ENCODE results near the gene MARK4. TPM values are rescaled to one million over a fixed set of nuclear protein-coding genes. Genes with fewer than 3 reads are reported as not detected.
"Not testable (repeated sequence)": the region's sequence is repeated elsewhere in the genome, so short reads cannot be mapped to it uniquely, and the experiment has no call there.

Gene MARK4
- total RNA-seq, 1 experiment from 2014 or later: 37.7 TPM

DNA sequence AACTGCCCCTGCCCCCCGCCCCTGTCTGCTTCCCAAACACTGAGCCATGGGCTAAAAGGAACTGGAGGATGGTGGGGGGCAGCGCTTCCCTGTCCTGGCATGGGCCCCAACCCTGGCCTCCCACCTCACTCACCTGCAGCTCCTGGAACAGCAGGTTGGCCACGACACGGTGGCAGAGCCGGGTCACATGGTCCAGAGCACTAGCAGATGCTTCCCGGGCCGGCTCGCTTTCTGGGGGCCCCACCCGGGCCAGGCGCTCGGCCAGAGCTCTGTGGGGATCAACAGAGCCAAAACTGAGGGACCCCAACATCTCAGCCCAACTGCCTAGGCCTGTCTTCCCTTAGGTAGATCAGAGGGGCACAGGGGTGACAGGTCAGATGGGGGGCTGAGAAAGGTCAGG is 26.4 kb upstream of the MARK4 start:
- CTCF ChIA-PET: no interaction called here
- no peak for DNase-seq (ENCODE audit: low read depth, low spot score)
- RAD21 ChIA-PET (ENCODE audit: low non-redundant PET in 1 of 2, low total read pairs in 2 of 2, uncharacterized antibody in 2 of 2, unreplicated experiment in 2 of 2): no interaction called here

GRCh38 chr19:45229056-45229455 is 22.0 kb upstream of the MARK4 start:
- H3K27ac ChIP-seq (ENCODE audit: low read depth, low read length); H3K9ac ChIP-seq (ENCODE audit: low read length); H3K9me3 ChIP-seq (ENCODE audit: control insufficient read depth in 1 of 2, insufficient read depth in 1 of 2, low read depth in 1 of 2, low read length in 2 of 2); H3K4me2 ChIP-seq (ENCODE audit: low read length); H3K4me3 ChIP-seq (replicated peaks in 1 of 2; ENCODE audit: low read depth in 1 of 2, low read length in 2 of 2); intact Hi-C loops (cut with micrococcal nuclease); H3K36me3 ChIP-seq (ENCODE audit: control insufficient read depth in 1 of 2, insufficient read depth in 2 of 2, low read length in 2 of 2); POLR2A ChIA-PET; H3K9me2 ChIP-seq (ENCODE audit: insufficient read depth); H4K20me1 ChIP-seq (ENCODE audit: insufficient read depth); CTCF ChIA-PET; H2AFZ ChIP-seq (ENCODE audit: low read depth, low read length, poor library complexity, severe bottlenecking); ATAC-seq; BruUV-seq (replicated peaks); H3K79me2 ChIP-seq (ENCODE audit: insufficient read depth, low read length); H3K4me1 ChIP-seq (ENCODE audit: control insufficient read depth in 1 of 2, insufficient read depth in 2 of 2, low read length in 2 of 2); RAD21 ChIA-PET (ENCODE audit: low non-redundant PET in 1 of 2, low total read pairs in 2 of 2, uncharacterized antibody in 2 of 2, unreplicated experiment in 2 of 2); DNase-seq (ENCODE audit: low read depth, low spot score); H3K27me3 ChIP-seq (ENCODE audit: insufficient read depth, low read length): not testable (repeated sequence)

More for the DNA sequence above, 26.4 kb upstream of the MARK4 start:
- Histone ChIP-seq H3K27me3 (ENCODE audit: insufficient read depth, low read length) (no peaks in the 10 kb centered on the region), H3K4me2 (ENCODE audit: low read length) (no peak overlapping the region), H3K9me3 (ENCODE audit: control insufficient read depth in 1 of 2, insufficient read depth in 1 of 2, low read depth in 1 of 2, low read length in 2 of 2) (no peaks in the 10 kb centered on the region), H3K36me3 (ENCODE audit: control insufficient read depth in 1 of 2, insufficient read depth in 2 of 2, low read length in 2 of 2) (no peaks in the 10 kb centered on the region), H2AFZ (ENCODE audit: low read depth, low read length, poor library complexity, severe bottlenecking) (no peak overlapping the region), H3K4me1 (ENCODE audit: control insufficient read depth in 1 of 2, insufficient read depth in 2 of 2, low read length in 2 of 2) (no peaks in the 10 kb centered on the region), H3K79me2 (ENCODE audit: insufficient read depth, low read length) (no peaks in the 10 kb centered on the region), H3K27ac (ENCODE audit: low read depth, low read length) (no peak overlapping the region), H4K20me1 (ENCODE audit: insufficient read depth) (no peaks in the 10 kb centered on the region), H3K4me3 (replicated peaks in 1 of 2; ENCODE audit: low read depth in 1 of 2, low read length in 2 of 2) (no peak overlapping the region), H3K9me2 (ENCODE audit: insufficient read depth) (no peaks in the 10 kb centered on the region), H3K9ac (ENCODE audit: low read length) (no peak overlapping the region)
- intact Hi-C loops (cut with micrococcal nuclease): no loop called here
- POLR2A ChIA-PET: no interaction called here
- no TSS peak for BruUV-seq (replicated peaks)
- no peak for TF ChIP-seq TCF7L2 (IDR thresholded peaks at IDR 0.05; ENCODE audit: borderline replicate concordance, extremely low read depth, insufficient read depth, insufficient read length)
- no peak for TF ChIP-seq EGR1 (IDR thresholded peaks at IDR 0.05; ENCODE audit: low read depth)
- no peak for TF ChIP-seq ZFX (IDR thresholded peaks at IDR 0.05)
- TF ChIP-seq EZH2 (IDR thresholded peaks at IDR 0.05): no peak
- no peak for TF ChIP-seq SP1 (IDR thresholded peaks at IDR 0.05; ENCODE audit: low read depth)
- no peak for TF ChIP-seq SIN3A (IDR thresholded peaks at IDR 0.05; ENCODE audit: low read depth)
- TF ChIP-seq EZH2phosphoT487 (IDR thresholded peaks at IDR 0.05; ENCODE audit: borderline replicate concordance): no peak
- TF ChIP-seq ZNF274 (IDR thresholded peaks at IDR 0.05; ENCODE audit: low read depth, low read length): no peak
- no peak for TF ChIP-seq FOSL1 (IDR thresholded peaks at IDR 0.05; ENCODE audit: low read depth)
- TF ChIP-seq, protein P1, sequence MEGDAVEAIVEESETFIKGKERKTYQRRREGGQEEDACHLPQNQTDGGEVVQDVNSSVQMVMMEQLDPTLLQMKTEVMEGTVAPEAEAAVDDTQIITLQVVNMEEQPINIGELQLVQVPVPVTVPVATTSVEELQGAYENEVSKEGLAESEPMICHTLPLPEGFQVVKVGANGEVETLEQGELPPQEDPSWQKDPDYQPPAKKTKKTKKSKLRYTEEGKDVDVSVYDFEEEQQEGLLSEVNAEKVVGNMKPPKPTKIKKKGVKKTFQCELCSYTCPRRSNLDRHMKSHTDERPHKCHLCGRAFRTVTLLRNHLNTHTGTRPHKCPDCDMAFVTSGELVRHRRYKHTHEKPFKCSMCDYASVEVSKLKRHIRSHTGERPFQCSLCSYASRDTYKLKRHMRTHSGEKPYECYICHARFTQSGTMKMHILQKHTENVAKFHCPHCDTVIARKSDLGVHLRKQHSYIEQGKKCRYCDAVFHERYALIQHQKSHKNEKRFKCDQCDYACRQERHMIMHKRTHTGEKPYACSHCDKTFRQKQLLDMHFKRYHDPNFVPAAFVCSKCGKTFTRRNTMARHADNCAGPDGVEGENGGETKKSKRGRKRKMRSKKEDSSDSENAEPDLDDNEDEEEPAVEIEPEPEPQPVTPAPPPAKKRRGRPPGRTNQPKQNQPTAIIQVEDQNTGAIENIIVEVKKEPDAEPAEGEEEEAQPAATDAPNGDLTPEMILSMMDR (IDR thresholded peaks at IDR 0.05 in 2 of 3, conservative IDR thresholded peaks at IDR 0.05 in 1 of 3; ENCODE audit: borderline replicate concordance in 1 of 3, insufficient read depth in 1 of 3, low read depth in 2 of 3, low read length in 2 of 3): no peak
- no peak for TF ChIP-seq ZBTB33 (IDR thresholded peaks at IDR 0.05; ENCODE audit: extremely low read depth, insufficient replicate concordance, low read length)
- TF ChIP-seq ATF3 (IDR thresholded peaks at IDR 0.05): no peak
- ATAC-seq: no peak
